ENCODE measurements around the gene BPIFA3. TPM values are rescaled to one million over a fixed set of nuclear protein-coding genes. Genes with fewer than 3 reads are reported as not detected.

The BPIFA3 gene
- total and polyA plus RNA-seq, 2 of the 13 experiments (the other 11 are each of a cell fraction or from before 2014, with no cell fraction given): not detected

- TF ChIP-seq AKNA (CRISPR knock-in tag; IDR thresholded peaks at IDR 0.05; ENCODE audit: borderline replicate concordance) (no peak), ZGPAT (CRISPR knock-in tag; IDR thresholded peaks at IDR 0.05) (no peak)
These were observed 16.1 kb downstream of the BPIFA3 start (continued) for GRCh38 chr20:33233129-33233774.

GRCh38 chr20:33234050-33234449, 16.9 kb downstream of the BPIFA3 start:
- Histone ChIP-seq H3K36me3 (replicated peaks in 1 of 2; ENCODE audit: control insufficient read depth in 1 of 2, insufficient read depth in 2 of 2, low read length in 2 of 2) (no peaks in the 10 kb centered on the region), H3K4me2 (ENCODE audit: low read depth, low read length) (no peak overlapping the region), H3K79me2 (ENCODE audit: insufficient read depth, low read length) (no peaks in the 10 kb centered on the region), H3K27ac (ENCODE audit: extremely low read length, insufficient read depth, low read length) (no peak overlapping the region), H3K9me3 (ENCODE audit: low read length) (no peaks in the 10 kb centered on the region), H4K20me1 (ENCODE audit: insufficient read depth, low read length) (no peaks in the 10 kb centered on the region), H3K4me3 (replicated peaks in 1 of 3; ENCODE audit: insufficient read depth in 1 of 3, low read depth in 2 of 3, low read length in 3 of 3) (no peak overlapping the region), H3K27me3 (ENCODE audit: control insufficient read depth in 1 of 2, insufficient read depth in 2 of 2, low read length in 2 of 2) (peaks cover 2 to 30% of the 10 kb centered on the region in 2 experiments; a peak in 4 of 5 replicates), H3K4me1 (ENCODE audit: insufficient read depth, low read length) (no peaks in the 10 kb centered on the region; the same call in 1 of the 2 replicates), H2AFZ (ENCODE audit: low read length) (no peak overlapping the region), H3K9ac (ENCODE audit: insufficient read depth, low read depth, low read length) (no peak overlapping the region)
- TF ChIP-seq YEATS4 (CRISPR knock-in tag; IDR thresholded peaks at IDR 0.05; ENCODE audit: borderline replicate concordance): no peak
- peak; percentile 76; the same call in 1 of the 2 replicates for TF ChIP-seq ZNF768 (CRISPR knock-in tag; IDR thresholded peaks at IDR 0.05)
- TF ChIP-seq SNAPC5 (CRISPR knock-in tag; IDR thresholded peaks at IDR 0.05; ENCODE audit: borderline replicate concordance): no peak
- no peak for ATAC-seq
- FAIRE-seq: no peak
- ChIA-PET POLR2A (no interaction called here), CTCF (ENCODE audit: low intra/inter-chr PET ratio, low total read pairs) (no interaction called here)
- in situ Hi-C loops (cut with HindIII; ENCODE audit: extremely low pct_ligation_motif_present, low pct_unique_long_range_greater_than_20kb) (no loop called here), intact Hi-C loops (cut with micrococcal nuclease; ENCODE audit: unreplicated experiment) (no loop called here)
- no peak for DNase-seq (ENCODE audit: low spot score)
- BruUV-seq (replicated peaks): no TSS peak
- 3% methylated on average over 2 of the region's 2 CpGs for WGBS (ENCODE audit: low lambda C conversion rate)

Data from HepG2 (cell line).